ENCODE data around the gene DNAH6.
"Not testable (repeated sequence)": the region's sequence is repeated elsewhere in the genome, so short reads cannot be mapped to it uniquely, and the experiment has no call there.

Gene DNAH6

GRCh38 chr2:84516234-84516986 lies at the start of gene DNAH6:
DNAH6 (plus strand) TSS chr2:84516498; CDS start chr2:84517827, 1,329 bp downstream.
- peak; percentile 73 for DNase-seq

GRCh38 chr2:84467389-84467788 lies 48.9 kb upstream of the DNAH6 start:
- no peak for DNase-seq

GRCh38 chr2:84472423-84472822 lies 43.9 kb upstream of the DNAH6 start:
- DNase-seq, result not testable (repeated sequence)

- no peak for DNase-seq
Observed at GRCh38 chr2:84472856-84473565, 43.3 kb upstream of the DNAH6 start.

- DNase-seq, result no peak
Observed at GRCh38 chr2:84474176-84474575, 42.1 kb upstream of the DNAH6 start.

GRCh38 chr2:84477886-84478285 lies 38.4 kb upstream of the DNAH6 start:
- DNase-seq, result no peak

GRCh38 chr2:84478867-84479266 lies 37.4 kb upstream of the DNAH6 start:
- DNase-seq, result no peak

- no peak for DNase-seq
Observed at GRCh38 chr2:84481702-84482101, 34.6 kb upstream of the DNAH6 start.

GRCh38 chr2:84482603-84483002 lies 33.7 kb upstream of the DNAH6 start:
- DNase-seq, result no peak

- DNase-seq, result no peak
Observed at GRCh38 chr2:84483320-84483719, 33.0 kb upstream of the DNAH6 start.

- no peak for DNase-seq
Observed at GRCh38 chr2:84486441-84487115, 29.7 kb upstream of the DNAH6 start.

GRCh38 chr2:84487298-84487996 lies 28.9 kb upstream of the DNAH6 start:
- no peak for DNase-seq

GRCh38 chr2:84491256-84491655 lies 25.0 kb upstream of the DNAH6 start:
- no peak for DNase-seq

- no peak for DNase-seq
Observed at GRCh38 chr2:84491741-84492140, 24.6 kb upstream of the DNAH6 start.

GRCh38 chr2:84492571-84492970 lies 23.7 kb upstream of the DNAH6 start:
- DNase-seq, result no peak

GRCh38 chr2:84493514-84493913 lies 22.8 kb upstream of the DNAH6 start:
- no peak for DNase-seq

- no peak for DNase-seq
Observed at GRCh38 chr2:84494070-84494469, 22.2 kb upstream of the DNAH6 start.

- no peak for DNase-seq
Observed at GRCh38 chr2:84495539-84496146, 20.7 kb upstream of the DNAH6 start.

- DNase-seq, result no peak
Observed at GRCh38 chr2:84496386-84496785, 19.9 kb upstream of the DNAH6 start.

GRCh38 chr2:84497285-84497684 lies 19.0 kb upstream of the DNAH6 start:
- DNase-seq, result no peak

- DNase-seq, result no peak
Observed at GRCh38 chr2:84498150-84498799, 18.0 kb upstream of the DNAH6 start.

GRCh38 chr2:84511024-84511423 lies 5.3 kb upstream of the DNAH6 start:
- not testable (repeated sequence) for DNase-seq
